GM19351 (cell line): ENCODE data around the gene HCFC1.
"Not testable (repeated sequence)": the region's sequence is repeated elsewhere in the genome, so short reads cannot be mapped to it uniquely, and the experiment has no call there.

Experiments
- ATAC-seq: cut with Tn5 transposase; IDR thresholded peaks from one replicate; pipeline ENCODE4 v1.9.1; 2021; ENCODE audit warnings: mild to moderate bottlenecking, moderate library complexity; ENCODE audit not compliant: unreplicated experiment

Gene HCFC1

GRCh38 chrX:154010330-154011087 lies 38.9 kb upstream of the HCFC1 start:
- ATAC-seq, result no peak

GRCh38 chrX:154008521-154008920 lies 36.9 kb upstream of the HCFC1 start:
- no peak for ATAC-seq

GRCh38 chrX:154006947-154007346 lies 35.3 kb upstream of the HCFC1 start:
- ATAC-seq, result no peak

- ATAC-seq, result no peak
Measured at GRCh38 chrX:154004315-154004714, 32.7 kb upstream of the HCFC1 start.

GRCh38 chrX:154002215-154002719 lies 30.6 kb upstream of the HCFC1 start:
- no peak for ATAC-seq

GRCh38 chrX:154000051-154000450 lies 28.4 kb upstream of the HCFC1 start:
- ATAC-seq, result no peak

- ATAC-seq, result no peak
Measured at GRCh38 chrX:153999359-154000037, 27.9 kb upstream of the HCFC1 start.

GRCh38 chrX:153995504-153995903 lies 23.9 kb upstream of the HCFC1 start:
- no peak for ATAC-seq

- not testable (repeated sequence) for ATAC-seq
Measured at GRCh38 chrX:153994398-153994797, 22.8 kb upstream of the HCFC1 start.

GRCh38 chrX:153993978-153994377 lies 22.4 kb upstream of the HCFC1 start:
- ATAC-seq, result no peak

GRCh38 chrX:153993079-153993478 lies 21.5 kb upstream of the HCFC1 start:
- no peak for ATAC-seq

GRCh38 chrX:153992180-153992579 lies 20.6 kb upstream of the HCFC1 start:
- no peak for ATAC-seq

- ATAC-seq, result no peak
Measured at GRCh38 chrX:153991013-153991580, 19.5 kb upstream of the HCFC1 start.

- no peak for ATAC-seq
Measured at GRCh38 chrX:153989973-153990655, 18.5 kb upstream of the HCFC1 start.

- ATAC-seq, result no peak
Measured at GRCh38 chrX:153988493-153988892, 16.9 kb upstream of the HCFC1 start.

GRCh38 chrX:153984351-153985178 lies 12.9 kb upstream of the HCFC1 start:
- no peak for ATAC-seq

- ATAC-seq, result no peak
Measured at GRCh38 chrX:153983321-153983801, 11.7 kb upstream of the HCFC1 start.

GRCh38 chrX:153981771-153982533 lies 10.3 kb upstream of the HCFC1 start:
- ATAC-seq, result no peak

- ATAC-seq, result no peak
Measured at GRCh38 chrX:153981231-153981630, 9.6 kb upstream of the HCFC1 start.

- ATAC-seq, result peak; percentile 51
Measured at GRCh38 chrX:153980394-153980793, 8.8 kb upstream of the HCFC1 start.
